Glomerular visceral epithelial cell (primary cell): ENCODE results near the gene CNIH3.

Experiments used
- DNase-seq: peaks from one replicate; pipeline ENCODE4 v3.0.0-alpha.2; 2016; ENCODE audit errors: extremely low spot score

Gene CNIH3

DNA sequence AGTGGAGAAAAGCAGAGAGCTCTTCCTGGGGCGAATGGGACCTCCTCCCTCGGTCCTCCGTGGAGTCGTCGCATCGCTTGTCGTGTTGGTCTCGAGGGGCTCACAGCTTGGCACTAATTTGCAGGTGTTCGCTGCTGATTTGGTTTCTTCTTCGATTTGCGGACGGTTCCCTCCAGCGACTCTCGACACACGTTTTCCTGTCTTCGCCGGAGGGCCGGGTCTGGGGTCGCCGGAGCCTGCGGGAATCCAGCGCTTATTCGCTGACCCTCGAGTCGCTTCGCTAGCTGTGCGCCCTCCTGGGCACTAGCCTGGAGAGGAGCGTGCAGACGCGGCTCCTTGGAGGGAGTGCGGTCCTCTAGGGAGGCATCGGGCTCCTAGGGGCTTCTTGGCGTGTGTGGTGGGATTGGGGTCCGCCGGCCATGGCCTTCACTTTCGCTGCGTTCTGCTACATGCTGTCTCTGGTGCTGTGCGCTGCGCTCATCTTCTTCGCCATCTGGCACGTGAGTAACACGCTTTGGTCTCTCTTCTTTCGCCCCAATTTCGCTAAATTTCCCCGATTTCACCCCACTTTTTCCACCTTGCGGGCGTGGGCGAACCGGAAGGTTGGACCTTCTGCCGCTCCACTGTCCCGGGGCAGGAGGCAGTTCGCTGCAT is 766 bp downstream of the CNIH3 start:
- no peak for DNase-seq

DNA sequence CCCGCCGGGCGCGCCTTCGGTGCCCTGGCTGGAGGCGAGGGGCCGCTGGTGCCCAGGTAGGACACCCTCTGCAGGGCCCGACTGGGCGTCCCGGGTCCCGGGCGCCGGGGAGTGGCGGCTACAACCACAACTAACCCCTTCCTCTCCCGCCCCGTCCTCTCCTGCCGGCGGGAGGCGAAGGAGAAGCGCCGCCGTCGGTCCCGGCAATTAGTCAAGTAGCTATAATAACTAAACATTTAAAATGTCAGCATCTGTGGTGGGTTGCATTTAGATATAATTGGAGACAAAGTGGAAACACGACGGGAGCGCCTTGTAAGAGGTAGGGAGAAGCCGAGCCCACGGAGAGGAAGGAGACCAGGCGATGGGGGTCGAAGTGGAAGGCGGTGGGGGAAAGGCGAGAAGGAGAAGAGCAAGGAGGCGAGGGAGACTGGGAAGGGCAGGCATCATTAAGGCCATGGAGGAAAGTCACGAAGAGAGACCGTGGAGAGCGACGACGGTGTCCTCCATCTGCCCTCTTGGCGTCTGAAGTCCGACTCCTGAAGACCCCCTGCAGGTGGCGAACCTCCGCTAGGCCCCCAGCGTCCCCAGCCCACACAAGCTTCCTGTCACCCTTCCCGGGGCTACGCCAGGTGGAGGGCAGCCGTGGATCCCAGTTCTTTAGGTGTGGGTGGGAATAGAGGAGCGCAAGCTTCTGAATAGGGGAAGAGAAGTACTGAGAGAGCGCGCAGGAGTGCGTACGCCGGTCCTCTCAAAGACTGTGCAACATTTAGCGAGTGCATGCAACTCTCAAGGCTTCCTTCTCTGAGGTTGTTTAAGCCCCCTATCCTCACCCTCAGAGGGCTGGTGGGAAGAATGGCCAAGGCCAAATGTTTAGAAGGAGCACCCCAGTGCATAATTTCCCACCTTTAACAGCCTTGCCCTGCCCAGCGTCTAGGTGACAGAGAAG is 1.6 kb downstream of the CNIH3 start:
- DNase-seq: no peak

DNA sequence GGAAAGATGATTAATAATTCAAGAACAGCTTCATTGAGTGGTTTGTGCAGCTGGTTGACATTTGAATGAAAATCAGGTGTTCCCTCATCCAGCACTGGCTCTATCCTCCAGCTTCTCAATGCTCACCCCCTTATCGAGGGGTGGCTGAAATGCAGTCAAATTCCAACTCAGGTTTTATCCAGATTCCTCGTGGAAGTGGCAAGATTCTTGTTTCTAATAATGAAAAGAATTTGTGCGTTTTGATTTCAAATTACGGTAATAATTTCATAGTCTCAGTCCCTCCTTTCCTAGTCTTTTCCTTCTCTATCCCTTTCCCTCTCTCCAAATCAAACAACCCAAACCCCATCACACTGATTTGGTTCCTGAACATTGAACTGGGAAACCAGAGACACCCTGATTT is 3.1 kb downstream of the CNIH3 start:
- no peak for DNase-seq

GRCh38 chr1:224620105-224620504 is 4.0 kb downstream of the CNIH3 start:
- no peak for DNase-seq

- no peak for DNase-seq
These were observed 5.9 kb downstream of the CNIH3 start for GRCh38 chr1:224621813-224622682.

GRCh38 chr1:224622831-224623230 is 6.7 kb downstream of the CNIH3 start:
- DNase-seq: no peak

- DNase-seq: peak; percentile 74
These were observed 7.2 kb downstream of the CNIH3 start for GRCh38 chr1:224623310-224623714.

DNA sequence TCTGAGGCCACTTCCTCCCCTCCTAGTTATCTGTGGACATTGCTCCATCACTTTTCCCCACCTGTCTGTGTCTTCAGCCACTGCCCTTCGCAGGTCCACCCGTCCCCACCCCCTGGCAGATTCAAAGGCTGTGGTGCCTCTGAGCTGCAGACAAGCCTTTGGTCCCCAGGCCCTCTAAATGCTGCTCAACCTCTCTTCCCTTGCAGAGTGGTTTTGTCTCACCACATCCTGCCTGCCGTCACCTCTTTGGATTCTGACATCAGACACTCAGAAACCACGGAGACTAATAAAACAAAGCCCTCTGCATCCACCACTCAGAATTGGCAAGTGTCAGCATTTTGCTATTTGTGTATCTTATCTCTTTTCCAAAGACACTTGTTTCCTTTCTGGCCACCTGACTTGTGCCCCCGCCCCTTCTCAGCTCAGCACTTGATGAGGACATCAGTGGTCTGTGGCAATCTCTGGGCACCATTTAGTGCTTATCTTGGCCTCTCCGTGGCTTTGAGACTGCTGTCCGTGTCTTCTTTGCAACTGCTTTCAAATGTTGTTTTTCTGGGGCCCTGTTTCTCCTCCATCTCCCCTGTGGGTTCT is 7.7 kb downstream of the CNIH3 start:
- peak; percentile 97 for DNase-seq

- no peak for DNase-seq
These were observed 8.3 kb downstream of the CNIH3 start for GRCh38 chr1:224624432-224624831.

DNA sequence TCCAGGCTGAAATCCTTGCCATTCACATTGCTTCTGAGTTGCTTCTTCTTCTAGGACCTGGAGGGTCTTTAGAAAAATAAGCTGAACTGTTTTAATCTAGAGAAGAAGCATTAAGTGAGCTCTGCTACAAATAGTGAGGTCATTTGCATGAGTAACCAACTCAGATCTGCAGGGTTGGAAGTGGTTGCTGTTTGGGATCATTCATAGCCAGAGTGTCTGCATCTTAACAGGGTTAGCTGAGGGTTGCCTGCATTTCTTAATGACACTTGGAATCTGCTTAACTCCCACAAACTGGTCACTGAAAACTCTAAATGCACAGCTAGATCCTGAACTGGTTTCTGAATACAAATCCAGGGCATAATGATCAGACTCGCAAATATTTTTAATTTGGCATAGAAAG is 9.9 kb downstream of the CNIH3 start:
- peak; percentile 58 for DNase-seq

DNA sequence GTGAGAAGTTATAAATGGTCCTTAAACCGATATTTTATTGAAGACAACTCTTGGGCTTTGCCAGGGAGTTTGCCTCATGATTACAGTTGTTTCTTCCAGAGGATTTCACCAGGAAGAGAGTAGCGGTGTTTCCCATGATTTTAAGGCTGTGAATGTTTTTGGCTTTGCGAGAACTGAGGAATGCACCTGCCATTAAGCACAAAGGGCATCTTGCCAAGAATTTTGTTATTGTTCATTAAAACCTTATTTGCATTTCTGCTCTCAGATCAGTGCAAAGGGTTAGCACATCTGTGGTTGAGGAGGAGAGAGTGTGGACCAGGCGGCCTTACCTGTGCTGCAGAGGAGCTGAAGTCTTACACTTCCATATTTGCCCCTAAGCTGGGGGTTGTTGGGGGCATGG is 13.8 kb downstream of the CNIH3 start:
- DNase-seq: no peak

DNA sequence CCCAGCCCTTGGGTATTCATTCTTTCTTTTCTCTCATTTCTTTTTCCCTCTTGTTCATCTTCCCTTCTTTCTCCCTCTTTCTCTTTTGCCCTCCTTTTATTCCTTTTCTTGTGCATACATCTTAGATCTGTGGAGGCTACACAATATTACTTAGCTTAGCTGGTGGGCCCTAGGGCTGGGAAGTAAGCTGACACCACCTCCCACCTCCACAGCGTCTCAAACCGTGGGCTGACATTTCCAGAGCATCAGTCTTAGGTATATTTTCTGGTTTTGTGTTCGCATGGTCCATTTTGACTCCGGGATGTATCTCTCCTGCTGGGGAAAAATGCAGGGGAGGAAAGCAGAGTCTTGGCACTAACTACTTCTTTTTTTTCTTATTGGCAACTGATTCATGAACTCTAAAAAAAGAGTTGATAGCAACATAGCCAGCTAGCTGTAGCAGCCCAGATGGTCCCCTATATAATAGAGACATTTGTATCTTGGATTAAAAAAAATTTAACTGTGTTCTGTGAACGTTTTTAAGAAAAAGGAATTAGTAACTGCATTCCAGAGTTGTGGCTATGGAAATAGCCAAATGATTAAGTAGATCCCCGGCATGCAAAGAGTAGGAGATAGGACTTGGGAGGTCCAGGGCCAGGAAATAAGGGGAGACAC is 15.5 kb downstream of the CNIH3 start:
- peak; percentile 23 for DNase-seq

DNA sequence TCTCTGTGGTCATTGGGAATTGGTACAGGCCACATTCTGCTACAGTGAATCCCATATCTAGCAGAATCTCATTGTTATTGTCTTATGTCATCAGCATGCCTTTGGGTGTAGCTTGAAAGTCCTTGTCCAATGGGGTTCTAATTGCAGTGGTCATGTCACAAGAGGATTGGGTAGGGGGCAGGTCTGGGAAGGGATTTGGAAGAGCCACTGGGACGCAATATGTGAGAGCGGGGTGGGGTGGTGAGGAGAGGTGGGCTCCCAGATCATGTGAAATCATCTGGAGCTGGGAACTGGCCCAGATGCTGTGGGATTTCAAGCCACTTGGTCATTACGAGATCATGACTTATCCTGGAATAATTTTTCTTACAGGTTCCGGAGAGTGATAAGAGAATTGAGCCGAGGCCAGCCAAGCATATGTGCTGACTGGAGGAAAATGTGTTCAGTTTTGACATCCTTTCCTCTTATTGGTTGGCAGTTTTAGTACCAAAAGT is 16.3 kb downstream of the CNIH3 start:
- DNase-seq: peak; percentile 89

GRCh38 chr1:224632921-224633321 is 16.8 kb downstream of the CNIH3 start:
- DNase-seq: peak; percentile 77

DNA sequence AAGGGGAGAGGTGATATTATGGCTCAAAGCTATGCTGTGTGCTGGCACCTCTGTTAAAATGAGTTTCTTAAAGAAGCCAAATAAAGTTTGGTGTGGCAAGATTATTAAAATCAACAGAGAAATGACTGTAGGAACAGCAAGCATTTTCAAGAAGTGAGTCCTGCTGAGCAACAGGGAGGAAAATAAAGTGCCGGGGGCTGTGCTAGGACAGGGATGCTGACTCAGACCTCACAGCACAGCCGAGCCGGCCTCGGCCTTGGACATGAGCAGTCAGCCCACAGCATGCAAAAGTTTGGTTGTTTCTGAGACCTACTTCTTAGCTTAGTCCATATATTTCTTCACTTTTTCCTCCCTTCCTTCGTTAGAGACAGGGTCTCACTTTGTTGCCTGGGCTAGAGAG is 19.2 kb downstream of the CNIH3 start:
- DNase-seq: peak; percentile 66

- DNase-seq: peak; percentile 99
These were observed 21.4 kb downstream of the CNIH3 start for GRCh38 chr1:224637515-224637914.

DNA sequence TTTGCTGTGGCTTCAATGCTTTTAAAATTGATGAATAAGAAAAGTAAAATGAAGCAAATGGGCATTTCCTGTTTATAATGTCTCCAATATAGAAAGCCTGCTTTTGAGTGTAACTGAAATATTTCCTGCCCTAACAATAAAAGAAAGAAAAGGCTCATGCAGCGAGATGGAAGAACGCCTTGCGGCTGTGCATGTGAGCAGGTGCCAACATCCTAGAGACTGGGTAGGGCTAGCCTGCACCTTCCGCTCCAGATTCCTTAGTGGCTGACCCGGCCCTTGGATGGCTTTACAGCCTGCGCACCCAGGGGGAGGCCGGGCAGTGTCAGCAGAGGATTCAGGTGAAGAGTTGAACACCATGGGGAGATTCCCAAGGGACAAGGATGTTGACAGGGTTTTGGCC is 21.8 kb downstream of the CNIH3 start:
- DNase-seq: no peak

- no peak for DNase-seq
These were observed 23.4 kb downstream of the CNIH3 start for GRCh38 chr1:224639426-224639975.

DNA sequence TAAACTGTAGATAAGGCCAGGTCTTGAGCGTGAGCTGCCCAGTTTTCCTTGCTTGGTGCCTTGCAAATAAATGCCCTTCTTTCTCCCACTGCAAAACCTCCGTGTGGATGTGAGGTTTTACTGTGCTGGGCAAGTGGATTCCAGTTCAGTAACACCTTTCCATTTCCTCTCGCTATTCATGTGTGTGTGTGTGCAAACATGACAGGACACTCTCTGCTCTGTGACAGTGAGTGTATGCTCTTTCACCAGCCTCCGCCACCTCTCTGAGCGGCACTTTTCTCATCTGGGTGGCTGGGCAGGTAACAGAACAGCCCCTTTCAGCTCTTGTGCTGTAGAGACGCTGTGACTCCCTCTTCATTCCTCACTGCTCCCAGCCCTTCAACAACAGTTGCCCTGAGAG is 23.9 kb downstream of the CNIH3 start:
- no peak for DNase-seq

GRCh38 chr1:224640587-224640986 is 24.5 kb downstream of the CNIH3 start:
- no peak for DNase-seq

GRCh38 chr1:224641030-224641429 is 24.9 kb downstream of the CNIH3 start:
- DNase-seq: no peak
